Activated CD8-positive, alpha-beta memory T cell treated with anti-CD3 and anti-CD28 coated beads for 24 hours (primary cell): Measurements from ENCODE around the gene WFDC1.

Experiments
- DNase-seq: peaks from one replicate; pipeline ENCODE4 v3.0.0-alpha.2; 2020

Gene WFDC1, protein sequence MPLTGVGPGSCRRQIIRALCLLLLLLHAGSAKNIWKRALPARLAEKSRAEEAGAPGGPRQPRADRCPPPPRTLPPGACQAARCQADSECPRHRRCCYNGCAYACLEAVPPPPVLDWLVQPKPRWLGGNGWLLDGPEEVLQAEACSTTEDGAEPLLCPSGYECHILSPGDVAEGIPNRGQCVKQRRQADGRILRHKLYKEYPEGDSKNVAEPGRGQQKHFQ

DNA sequence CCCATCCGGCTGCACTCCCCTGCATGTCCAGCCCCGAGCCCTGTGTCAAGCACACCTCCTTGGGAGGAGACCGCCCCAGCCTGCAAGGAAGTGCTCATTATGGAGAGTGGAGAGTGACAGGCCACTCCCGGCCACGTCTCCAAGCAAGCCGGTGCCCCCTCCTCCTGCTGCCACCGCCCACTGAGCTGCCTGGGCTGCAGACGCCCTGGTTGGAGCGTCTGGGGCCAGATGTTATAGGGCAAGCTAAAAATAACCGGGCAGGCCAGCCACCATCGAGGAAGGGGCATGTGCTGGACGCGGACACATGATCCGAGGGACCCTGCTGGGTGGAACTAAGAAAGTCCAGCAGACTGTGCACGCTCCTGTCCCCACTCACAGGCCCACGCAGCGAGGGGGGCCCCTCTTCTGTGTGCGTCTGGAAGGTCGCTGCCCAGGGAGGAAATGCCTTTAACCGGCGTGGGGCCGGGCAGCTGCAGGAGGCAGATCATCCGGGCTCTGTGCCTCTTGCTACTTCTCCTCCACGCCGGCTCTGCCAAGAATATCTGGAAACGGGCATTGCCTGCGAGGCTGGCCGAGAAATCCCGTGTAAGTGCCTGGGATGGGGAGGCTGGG is at the start of gene WFDC1:
WFDC1 (plus strand) TSS at position 348 of the 612 bp plus-strand sequence; CDS start at position 442, 94 bp downstream.
- no peak for DNase-seq

DNA sequence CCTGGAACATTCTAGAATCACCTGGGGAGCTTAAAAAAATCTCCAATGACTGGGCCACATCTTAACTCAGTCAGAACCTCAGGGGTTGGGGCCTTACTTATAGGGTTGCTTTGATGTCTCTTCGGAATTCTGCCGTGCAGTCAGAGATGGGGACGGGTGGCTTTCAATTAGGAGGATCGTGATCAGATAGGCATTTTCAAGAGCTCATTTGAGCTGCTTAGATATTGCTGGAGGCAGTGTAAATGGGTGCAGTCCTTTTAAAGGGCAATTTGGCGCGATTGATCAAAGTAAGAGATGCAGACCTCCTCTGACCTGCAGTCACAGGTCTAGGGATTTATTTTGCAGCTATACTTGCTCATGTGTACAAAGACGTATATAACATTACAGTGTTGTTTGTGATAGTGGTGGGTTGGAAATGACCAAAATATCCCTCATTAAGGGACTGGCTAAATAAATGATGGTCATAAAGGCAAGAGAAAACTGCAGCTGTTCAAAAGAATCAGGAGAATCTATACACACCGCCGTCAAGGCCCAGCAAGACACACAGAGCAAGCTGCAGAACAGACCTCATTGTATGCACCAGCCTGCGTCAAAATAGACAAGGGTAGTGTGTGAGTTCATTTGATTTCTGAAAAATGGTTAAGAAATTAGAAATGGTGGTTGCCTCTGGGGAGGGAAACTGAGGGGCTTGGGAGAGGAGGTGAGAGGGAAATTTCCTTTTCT is 48.6 kb upstream of the WFDC1 start:
- DNase-seq = no peak

DNA sequence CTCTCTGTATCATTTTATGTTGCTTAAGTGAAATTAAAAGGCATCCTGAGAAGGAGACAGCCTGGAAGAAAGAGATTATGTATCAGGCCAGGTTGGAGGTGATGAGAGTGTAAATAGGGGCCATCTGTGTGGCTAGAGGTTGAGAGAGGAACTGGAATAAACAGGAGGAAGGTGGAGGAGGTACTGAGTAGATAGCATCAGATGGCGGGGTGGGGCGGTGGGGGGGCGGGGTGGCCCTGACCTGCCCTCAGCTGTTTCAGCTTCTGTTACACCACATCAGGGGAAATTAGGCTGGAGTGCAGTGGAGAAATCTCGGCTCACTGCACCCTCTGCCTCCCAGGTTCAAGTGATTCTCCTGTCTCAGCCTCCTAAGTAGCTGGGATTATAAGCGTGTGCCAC is 48.0 kb upstream of the WFDC1 start:
- DNase-seq = no peak

GRCh38 chr16:84247331-84247730 is 47.3 kb upstream of the WFDC1 start:
- DNase-seq = no peak

DNA sequence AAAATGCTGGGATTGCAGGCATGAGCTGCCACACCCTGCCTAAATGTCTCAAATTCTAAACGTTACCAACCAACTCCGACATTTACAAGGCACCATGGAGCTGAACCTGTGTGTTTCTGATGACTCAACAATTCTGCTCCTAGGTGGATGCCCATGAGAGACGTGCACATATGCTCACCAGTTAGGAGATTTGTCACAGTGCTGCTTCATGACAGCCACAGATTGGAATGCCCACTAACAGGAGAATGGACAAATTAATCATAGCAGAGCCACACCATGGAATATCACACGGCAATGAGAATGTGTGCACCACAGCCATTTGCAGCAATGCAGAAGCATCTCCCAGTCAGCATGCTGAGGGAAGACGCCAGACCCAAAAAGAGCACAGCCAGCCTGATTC is 46.8 kb upstream of the WFDC1 start:
- no peak for DNase-seq

GRCh38 chr16:84252184-84252583 is 42.5 kb upstream of the WFDC1 start:
- no peak for DNase-seq

DNA sequence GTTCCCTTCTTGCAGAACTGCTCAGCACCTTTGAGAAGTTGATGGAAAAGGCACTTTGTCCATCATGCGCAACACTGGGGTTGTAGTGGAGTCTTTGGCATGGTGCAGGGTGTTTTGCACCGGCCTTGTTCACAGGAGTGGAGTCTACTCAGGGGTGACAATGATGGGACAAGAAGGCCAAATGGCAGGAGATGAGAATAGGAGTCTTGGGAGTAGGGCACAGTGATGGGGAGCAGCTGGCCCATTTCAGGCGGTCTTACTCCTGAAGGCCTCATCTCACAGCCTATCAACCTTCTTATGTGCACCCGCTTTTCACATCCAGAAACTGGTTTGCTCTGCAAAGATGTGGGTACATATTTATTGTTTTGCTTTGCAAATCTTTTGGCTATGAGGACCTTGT is 41.5 kb upstream of the WFDC1 start:
- no peak for DNase-seq

- no peak for DNase-seq
These were observed 40.6 kb upstream of the WFDC1 start for GRCh38 chr16:84254062-84254461.

- DNase-seq = no peak
These were observed 39.4 kb upstream of the WFDC1 start for GRCh38 chr16:84255050-84255810.

DNA sequence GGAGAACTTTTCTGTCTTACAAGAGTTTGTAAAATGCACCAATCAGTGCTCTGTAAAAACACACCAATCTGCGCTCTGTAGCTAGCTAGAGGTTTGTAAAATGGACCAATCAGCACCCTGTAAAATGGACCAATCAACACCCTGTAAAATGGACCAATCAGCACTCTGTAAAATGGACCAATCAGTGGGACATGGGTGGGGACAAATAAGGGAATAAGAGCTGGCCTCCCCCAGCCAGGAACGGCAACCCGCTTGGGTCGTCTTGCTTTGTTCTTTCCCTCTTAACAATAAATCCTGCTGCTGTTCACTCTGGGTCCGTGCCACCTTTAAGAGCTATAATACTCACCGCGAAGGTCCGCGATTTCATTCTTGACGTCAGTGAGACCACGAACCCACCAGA is 36.4 kb upstream of the WFDC1 start:
- no peak for DNase-seq

DNA sequence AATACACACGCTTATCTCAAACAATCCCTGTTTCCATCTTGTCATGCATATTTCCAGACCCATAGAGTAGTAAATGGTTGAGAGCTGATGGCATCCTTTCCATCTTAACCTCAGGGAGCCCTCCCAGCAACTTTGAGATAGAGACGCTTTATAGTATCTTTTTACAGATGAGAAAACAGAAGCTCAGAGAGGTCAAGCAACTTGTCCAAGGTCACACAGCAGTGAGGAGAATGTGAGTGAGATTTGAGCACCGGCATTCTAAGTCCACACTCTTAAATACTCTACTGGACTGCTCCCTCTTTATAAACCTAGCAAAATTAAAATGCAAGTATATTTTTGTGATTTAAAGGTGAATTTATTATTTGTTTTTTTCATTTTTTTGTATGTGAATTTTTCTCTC is 35.0 kb upstream of the WFDC1 start:
- DNase-seq = no peak

DNA sequence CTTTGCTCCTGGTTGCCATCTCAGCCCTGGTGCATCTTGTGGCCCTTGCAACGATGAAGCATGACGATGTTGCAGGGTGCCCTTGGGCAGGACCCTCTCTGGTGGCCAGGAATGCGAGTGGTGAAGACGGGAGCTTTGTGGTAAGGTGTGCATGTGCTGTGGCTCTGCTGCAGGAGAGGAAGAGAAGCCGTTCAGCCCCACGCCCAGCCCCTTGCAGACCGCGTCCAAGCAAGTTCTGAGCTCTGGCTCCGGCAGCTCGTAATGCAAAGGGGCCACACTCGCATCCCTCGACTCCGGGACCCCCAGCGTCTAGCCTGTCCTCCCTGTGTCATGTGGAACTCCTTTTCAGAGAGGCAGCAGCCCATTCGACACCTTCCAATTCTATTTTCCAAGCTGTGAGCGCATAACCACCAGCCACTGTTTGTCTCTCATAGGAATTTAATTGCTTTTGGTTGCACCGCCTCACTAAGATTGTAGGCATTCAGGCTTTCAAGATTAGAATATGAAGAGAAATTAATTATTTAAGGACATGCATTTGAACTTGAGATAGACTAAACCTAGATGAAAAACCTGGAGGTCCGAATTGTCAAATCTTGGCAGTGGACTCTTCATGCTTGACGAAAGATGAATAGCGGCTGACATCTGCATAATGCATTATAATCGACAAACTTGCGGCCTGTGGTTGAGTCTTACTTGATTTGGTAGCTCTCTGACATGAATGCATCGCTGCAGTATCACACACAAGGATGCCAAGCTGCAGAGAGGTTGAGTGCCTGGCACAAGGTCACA is 33.7 kb upstream of the WFDC1 start:
- no peak for DNase-seq

DNA sequence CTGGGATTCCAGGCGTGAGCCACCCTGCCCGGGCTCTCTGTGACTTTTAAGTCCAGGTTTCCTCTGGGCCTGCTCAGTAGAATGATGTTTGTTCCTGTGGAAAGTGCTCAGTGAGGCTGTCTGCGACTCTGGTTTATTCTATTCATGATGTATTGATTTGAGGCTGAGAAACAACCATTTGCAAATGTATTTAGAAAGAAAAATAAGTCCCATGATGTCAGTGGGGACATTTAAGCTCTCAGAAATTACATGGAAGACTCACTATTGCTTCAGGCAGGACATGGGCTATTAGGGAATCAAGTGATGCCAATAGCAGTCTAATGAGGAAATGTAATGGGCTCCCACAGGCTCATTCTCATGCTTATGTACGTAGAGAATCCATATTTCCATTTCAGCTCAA is 32.6 kb upstream of the WFDC1 start:
- DNase-seq = no peak

- no peak for DNase-seq
These were observed 31.7 kb upstream of the WFDC1 start for GRCh38 chr16:84262939-84263338.

DNA sequence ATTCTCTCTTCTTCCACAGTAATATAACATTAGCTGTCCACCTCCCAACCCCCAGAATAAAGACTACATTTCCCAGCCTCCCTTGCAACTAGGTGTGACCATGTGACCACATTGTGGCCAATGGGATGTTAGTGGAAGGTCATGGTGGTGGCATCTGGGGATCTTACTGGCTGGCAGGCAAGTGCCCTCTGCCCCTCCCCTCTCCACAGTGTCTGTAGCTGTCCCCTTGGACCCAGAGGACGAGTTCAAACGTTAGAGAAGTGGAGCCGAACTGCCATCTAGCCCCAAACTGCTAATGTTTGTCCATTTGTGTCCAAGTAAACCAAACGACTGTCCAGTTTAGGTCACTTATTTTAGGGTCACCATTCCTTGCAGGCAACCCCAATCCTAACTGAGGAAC is 28.2 kb upstream of the WFDC1 start:
- DNase-seq = no peak

DNA sequence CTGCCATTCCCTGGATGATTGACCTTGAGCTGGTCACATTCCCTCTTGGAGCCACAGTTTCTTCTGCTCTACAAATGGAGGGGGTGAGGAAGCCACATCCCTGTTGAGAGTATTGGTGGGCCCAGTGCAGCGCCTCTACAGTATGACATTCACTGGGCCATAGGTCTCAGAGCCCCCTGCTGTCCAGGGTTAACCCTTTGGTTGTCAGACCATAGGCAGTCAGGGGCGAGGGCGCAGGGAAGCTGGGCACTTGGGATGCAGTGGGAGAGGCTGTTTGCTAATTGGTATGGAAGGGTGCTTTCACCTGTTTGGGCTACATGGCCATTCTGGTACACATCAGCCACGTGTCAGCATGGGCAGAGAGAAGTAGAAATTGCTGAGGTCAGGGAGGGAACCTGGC is 27.3 kb upstream of the WFDC1 start:
- no peak for DNase-seq

DNA sequence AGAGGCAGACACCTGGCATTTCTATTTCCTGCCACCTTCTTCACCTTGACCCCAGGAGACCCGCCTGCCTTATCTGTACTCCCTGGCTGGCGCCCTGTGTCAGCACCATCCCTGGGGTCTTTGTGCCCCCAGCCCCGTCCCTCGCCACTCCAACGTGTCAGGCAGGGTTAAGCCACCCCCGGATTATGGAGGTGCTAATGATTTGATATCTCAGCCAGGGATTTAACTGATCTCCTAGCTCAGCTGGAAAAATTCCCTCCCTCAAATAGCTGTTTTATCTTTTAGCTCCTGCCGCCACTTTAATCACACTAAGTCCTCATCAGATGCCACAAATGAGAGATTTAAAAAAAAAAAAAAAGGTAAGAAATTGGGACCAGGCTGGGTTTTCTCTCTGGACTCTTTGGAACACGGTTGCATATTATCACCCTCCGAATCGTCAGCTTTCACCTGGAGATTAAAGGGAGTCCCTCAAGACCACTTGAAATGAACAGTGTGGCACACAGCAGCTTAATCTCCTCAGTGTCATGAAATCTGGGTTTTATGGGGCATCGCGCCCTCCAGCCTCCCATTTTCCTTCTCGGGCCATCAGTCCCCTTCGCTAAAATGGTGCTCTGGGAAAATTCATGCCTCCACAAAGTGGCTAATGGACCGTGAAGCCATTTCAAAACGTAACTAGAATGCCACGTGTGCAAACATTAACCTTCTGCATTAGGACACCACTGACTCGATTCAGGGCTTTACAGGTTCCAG is 26.2 kb upstream of the WFDC1 start:
- no peak for DNase-seq

- no peak for DNase-seq
These were observed 24.6 kb upstream of the WFDC1 start for GRCh38 chr16:84270071-84270470.

DNA sequence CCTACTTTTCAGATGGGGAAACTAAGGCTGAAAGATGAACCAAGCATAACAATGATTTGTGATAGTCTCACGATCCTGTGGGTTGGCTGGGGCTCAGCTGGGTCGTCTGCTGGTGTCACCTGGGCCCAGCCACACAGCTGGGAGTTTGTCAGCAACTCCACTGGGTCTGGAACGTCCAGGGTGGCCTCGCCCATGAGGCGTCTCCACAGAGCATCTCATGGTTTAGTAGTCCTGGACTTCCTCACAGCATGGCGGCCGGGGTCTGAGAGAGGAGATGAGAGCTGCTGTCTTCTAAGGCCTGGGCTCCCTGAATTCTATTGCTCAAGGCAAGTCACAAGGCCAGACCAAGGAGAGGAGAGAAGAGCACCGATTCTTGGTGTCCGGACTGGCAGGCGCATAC is 24.1 kb upstream of the WFDC1 start:
- DNase-seq = no peak

- DNase-seq = no peak
These were observed 23.6 kb upstream of the WFDC1 start for GRCh38 chr16:84271037-84271436.

DNA sequence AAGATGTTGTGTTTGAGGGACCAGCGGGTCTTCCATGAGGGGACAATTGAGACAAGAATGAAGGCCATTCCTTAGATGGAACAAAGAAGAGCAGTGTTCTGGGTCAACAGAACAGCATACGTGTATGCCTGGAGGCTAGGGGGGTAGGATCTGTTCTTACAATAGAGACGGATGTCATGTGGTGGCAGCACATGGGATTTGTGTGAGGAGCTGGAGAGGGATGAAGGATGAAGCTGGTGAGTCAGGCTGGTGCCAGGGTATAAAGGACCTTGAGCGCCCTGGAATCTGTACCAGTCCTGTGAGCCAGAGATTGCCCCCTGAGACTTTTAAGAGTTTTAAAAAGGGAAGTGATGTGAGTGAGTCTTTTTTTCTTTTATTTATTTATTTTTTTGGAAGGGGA is 22.8 kb upstream of the WFDC1 start:
- DNase-seq = no peak

- no peak for DNase-seq
These were observed 21.8 kb upstream of the WFDC1 start for GRCh38 chr16:84272740-84273320.
